GM12873 (cell line): ENCODE results near the gene DCHS2.
A peak's percentile ranks its signal among the peaks of the same experiment; 100 is the strongest.

Experiments
- CTCF ChIP-seq: IDR thresholded peaks from 2 replicates; pipeline ENCODE4 v1.5.1; 2012; ENCODE audit warnings: low read depth, mild to moderate bottlenecking, moderate library complexity, low read length, control low read depth; ENCODE audit not compliant: insufficient read depth; ENCODE audit errors: missing control alignments

The DCHS2 gene

DNA sequence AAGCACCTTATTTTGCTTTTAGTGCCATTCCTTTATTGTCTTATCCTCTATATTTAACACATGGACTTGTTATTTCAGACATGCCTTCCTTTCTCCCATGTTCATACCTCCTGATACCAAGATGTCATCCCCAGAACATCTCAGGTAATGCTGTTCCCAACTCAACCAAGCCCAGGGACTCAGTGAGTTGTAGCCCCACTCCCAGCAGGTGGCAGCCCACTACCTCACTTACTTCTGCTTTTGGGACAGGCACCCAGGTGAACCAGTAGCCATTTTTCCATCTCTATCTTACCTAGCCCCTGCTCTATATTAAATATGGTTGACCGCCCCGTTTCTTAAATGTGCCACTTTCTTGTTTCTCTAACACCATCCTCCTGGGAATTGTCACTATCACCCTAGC is 199.0 kb downstream of the DCHS2 start:
- TF ChIP-seq CTCF, result peak; percentile 34

DNA sequence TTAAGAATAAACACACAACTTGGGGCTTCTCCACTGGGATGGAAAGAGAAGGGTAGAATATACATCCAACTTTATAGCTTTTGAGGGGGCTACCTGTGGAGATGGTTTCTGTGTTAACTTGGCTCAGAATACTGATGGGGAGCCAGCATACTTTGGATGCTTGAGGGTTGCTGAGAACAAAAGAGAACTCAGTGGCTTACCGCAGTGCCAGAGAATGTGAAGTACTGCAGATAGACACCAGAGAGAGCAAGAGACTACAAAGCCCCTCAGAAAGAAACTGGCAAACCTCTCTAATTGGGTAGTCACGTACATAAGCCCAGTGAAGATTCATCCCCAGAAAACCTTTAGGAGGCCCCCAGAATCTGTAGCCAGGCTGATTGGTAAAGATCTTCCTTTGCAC is 214.4 kb downstream of the DCHS2 start:
- no peak for TF ChIP-seq CTCF

DNA sequence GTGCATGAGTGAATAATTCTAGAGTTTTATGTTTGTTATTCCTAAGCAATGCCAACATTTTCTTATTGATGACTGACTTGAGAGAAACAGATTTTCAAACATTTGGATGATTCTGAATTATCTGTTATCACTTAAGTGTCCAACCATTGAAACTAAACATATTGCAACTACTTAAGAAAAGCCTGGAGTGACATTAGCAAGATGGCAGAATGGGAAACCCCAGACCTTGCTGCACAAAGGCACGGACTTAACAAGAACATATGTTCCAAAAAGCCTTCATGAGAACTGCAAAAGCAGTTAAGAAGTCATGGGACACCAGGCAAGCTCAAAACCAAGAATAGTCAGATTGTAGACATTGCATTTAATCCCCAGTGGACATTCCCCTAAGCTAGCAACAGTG is 215.1 kb downstream of the DCHS2 start:
- TF ChIP-seq CTCF, result no peak

DNA sequence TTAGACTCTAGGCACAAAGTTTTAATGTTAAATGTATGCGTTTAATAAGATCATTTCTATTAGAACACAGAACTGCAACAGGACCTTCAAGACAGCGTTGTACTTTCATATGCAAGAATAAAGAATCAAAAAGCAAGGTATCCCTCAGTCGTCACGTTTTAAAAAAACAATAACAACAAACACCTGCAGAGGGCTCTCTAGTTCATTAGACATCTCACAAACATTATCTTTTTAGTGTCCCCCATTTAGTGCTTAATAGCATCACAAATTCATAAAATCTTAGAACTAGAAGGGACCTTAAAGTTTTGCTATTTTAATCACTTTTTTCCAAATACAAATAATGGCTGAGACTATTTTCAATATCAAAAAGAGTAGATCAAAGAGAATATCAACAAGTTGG is 236.6 kb downstream of the DCHS2 start:
- peak; percentile 18 for TF ChIP-seq CTCF

DNA sequence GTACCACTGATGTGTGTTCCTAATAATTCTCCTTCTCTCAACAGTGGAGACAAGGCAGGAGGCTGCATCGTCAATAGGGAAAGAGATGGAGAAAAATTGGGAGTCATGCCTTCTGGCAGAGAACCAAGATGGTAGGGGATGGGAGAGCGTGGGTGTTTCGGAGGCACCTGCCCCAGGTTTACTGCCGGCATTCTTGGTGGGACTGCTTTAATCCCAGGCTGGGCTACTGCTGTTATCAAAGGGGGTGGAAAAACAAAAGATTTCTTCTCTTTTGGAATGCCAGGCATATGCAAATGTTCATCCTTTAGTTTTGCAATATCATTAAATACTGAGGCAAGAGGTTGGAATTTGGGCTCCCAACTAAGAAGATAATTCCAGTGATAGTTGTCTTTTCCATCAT is 257.0 kb downstream of the DCHS2 start:
- no peak for TF ChIP-seq CTCF

DNA sequence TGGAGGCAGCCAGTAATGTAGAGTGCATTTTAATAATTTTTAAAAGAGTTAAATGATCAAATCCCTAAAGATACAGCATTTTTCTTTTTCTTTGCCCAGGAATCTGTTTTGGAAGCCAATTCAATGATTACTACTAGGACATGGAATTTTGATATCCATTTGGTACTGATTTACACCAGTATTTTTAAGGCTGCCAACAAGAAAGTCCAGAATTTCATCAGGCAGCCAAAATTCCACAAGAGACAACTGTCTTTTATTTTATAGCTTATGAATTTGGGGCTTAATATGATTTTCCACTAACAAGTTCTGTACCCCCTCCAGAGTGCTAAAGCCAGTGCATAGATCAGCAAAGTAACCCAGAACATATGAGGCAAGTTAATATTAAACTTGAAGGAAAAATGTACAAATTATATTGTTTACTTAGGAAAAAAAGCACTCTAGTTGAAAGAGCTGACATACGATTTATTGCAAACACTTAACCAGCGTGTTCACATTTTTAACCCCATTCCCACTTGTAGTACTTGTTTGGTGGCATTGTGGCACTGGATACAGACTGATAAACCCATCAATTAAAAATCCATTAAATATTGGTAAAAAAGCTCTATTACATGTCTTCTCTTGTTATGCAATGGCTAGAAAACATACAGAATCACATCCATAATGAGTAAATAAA is 259.7 kb downstream of the DCHS2 start:
- no peak for TF ChIP-seq CTCF

- no peak for TF ChIP-seq CTCF
These were observed 260.9 kb downstream of the DCHS2 start for GRCh38 chr4:154230723-154231122.
